Liver (tissue), 9 donors: ENCODE data around the gene MYL6. TPM values are rescaled to one million over a fixed set of nuclear protein-coding genes. Genes with fewer than 3 reads are reported as not detected.

Experiments
- DNase-seq: peaks from one replicate; pipeline ENCODE4 v3.0.0-alpha.2; 2017; ENCODE audit warnings: low spot score
- H3K27ac ChIP-seq, 2 donors: one replicate each; pipeline ENCODE4 v1.7.0; 2013; ENCODE audit warnings: inconsistent platforms in 2 of 2, low read length in 2 of 2, control low read depth in 1 of 2, low read depth in 1 of 2, mild to moderate bottlenecking in 1 of 2
- H3K27me3 ChIP-seq, 4 donors: one replicate each; pipeline versions ENCODE4 v1.6.1 to v1.7.0; 2013; ENCODE audit warnings: low read length in 3 of 4, inconsistent platforms in 1 of 4, mild to moderate bottlenecking in 1 of 4, moderate library complexity in 1 of 4; ENCODE audit not compliant: control insufficient read depth in 4 of 4, insufficient read depth in 4 of 4
- H3K36me3 ChIP-seq, 4 donors: one replicate each; pipeline versions ENCODE4 v1.6.1 to v1.7.0; 2013; ENCODE audit warnings: low read length in 3 of 4, mild to moderate bottlenecking in 3 of 4, low read depth in 1 of 4, moderate library complexity in 1 of 4; ENCODE audit not compliant: control insufficient read depth in 4 of 4, insufficient read depth in 3 of 4
- H3K4me1 ChIP-seq, 4 donors: one replicate each; pipeline versions ENCODE4 v1.6.1 to v1.7.0; 2013; ENCODE audit warnings: low read length in 3 of 4, mild to moderate bottlenecking in 3 of 4, moderate library complexity in 1 of 4; ENCODE audit not compliant: control insufficient read depth in 4 of 4, insufficient read depth in 4 of 4
- H3K4me3 ChIP-seq, 3 donors: one replicate each; pipeline versions ENCODE4 v1.6.1 to v1.7.0; 2013; ENCODE audit warnings: low read length in 3 of 3, control low read depth in 1 of 3, low read depth in 1 of 3, mild to moderate bottlenecking in 1 of 3
- H3K9ac ChIP-seq, 2 donors: one replicate each; pipeline ENCODE4 v1.7.0; 2013; ENCODE audit warnings: low read length in 2 of 2, mild to moderate bottlenecking in 2 of 2, moderate library complexity in 2 of 2, control low read depth in 1 of 2, low read depth in 1 of 2
- H3K9me3 ChIP-seq, 4 donors: one replicate each; pipeline versions ENCODE4 v1.6.1 to v1.7.0; 2013; ENCODE audit warnings: low read length in 3 of 4; ENCODE audit not compliant: control insufficient read depth in 4 of 4
- EGR1 ChIP-seq, 2 donors: IDR thresholded peaks; 2 replicates each; pipeline ENCODE4 v1.6.1; 2016 to 2018; ENCODE audit warnings: antibody characterized with exemption in 2 of 2, low read depth in 2 of 2
- FOXA1 ChIP-seq: IDR thresholded peaks from 2 replicates; pipeline ENCODE4 v1.6.1; 2016; ENCODE audit warnings: antibody characterized with exemption
- FOXA2 ChIP-seq: IDR thresholded peaks from 2 replicates; pipeline ENCODE4 v1.6.1; 2016; ENCODE audit warnings: antibody characterized with exemption
- HNF4A ChIP-seq, 2 donors: conservative IDR thresholded peaks; 2 replicates each; pipeline ENCODE4 v1.6.1; 2016; ENCODE audit warnings: antibody characterized with exemption in 2 of 2, mild to moderate bottlenecking in 2 of 2
- JUND ChIP-seq, 2 donors: IDR thresholded peaks; 2 replicates each; pipeline ENCODE4 v1.6.1; 2016; ENCODE audit warnings: antibody characterized with exemption in 2 of 2
- RAD21 ChIP-seq, 2 donors: IDR thresholded peaks; 2 replicates each; pipeline ENCODE4 v1.6.1; 2016; ENCODE audit warnings: antibody characterized with exemption in 2 of 2, mild to moderate bottlenecking in 2 of 2
- REST ChIP-seq: IDR thresholded peaks from 2 replicates; pipeline ENCODE4 v1.6.1; 2016; ENCODE audit warnings: antibody characterized with exemption, mild to moderate bottlenecking
- RXRA ChIP-seq, 2 donors: IDR thresholded peaks; 2 replicates each; pipeline ENCODE4 v1.6.1; 2017 to 2018; ENCODE audit warnings: antibody characterized with exemption in 2 of 2, mild to moderate bottlenecking in 1 of 2
- TAF1 ChIP-seq: conservative IDR thresholded peaks from 2 replicates; pipeline ENCODE4 v1.6.1; 2016; ENCODE audit warnings: antibody characterized with exemption, mild to moderate bottlenecking
- YY1 ChIP-seq: IDR thresholded peaks from 2 replicates; pipeline ENCODE4 v1.6.1; 2016; ENCODE audit warnings: antibody characterized with exemption, mild to moderate bottlenecking
- WGBS: extraction: QIAGEN DNeasy Blood & Tissue Kit; methylation state at CpG from one replicate; pipeline ENCODE4 v1.1.7; 2013; 5-methylcytosine and 5-hydroxymethylcytosine counted together
- polyA plus RNA-seq, 2 donors: library from polyadenylated mRNA; stranded (reverse) in 1 of 2; unstranded in 1 of 2; fragments of 200-250 nt in 1 of 2; fragments of >200 nt in 1 of 2; fragmentation: Nextera tagmentation in 1 of 2; extraction: Ambion mirVana in 1 of 2; gene quantifications; one replicate each; pipeline versions ENCODE4 v1.2.1 to v1.2.3, GENCODE V29; 2013 to 2015
- total RNA-seq, 2 donors: library from RNA; depleted of rRNA; stranded (reverse); fragments of >200 nt; gene quantifications; one replicate each; pipeline ENCODE4 v1.2.3, GENCODE V29; 2014
- TF ChIP-seq, protein P1 (sequence below): IDR thresholded peaks from 2 replicates; pipeline ENCODE4 v1.6.1; 2016; ENCODE audit warnings: antibody characterized with exemption
- TF ChIP-seq, protein P2 (sequence below): fragments of 150-350 bp; IDR thresholded peaks from 2 replicates; pipeline ENCODE4 v1.5.1; 2017; ENCODE audit warnings: improper control_type of control experiment, low read depth, low read length; ENCODE audit not compliant: missing input control
- donor health status: healthy.
- donor health status: healthy.
- donor health status: healthy.
- donor health status: healthy.
- donor health status: healthy.

The MYL6 gene
- total and polyA plus RNA-seq, 4 donors = 298 to 975 (median 624) TPM

GRCh38 chr12:56128670-56129205 is 29.4 kb upstream of the MYL6 start:
- Histone ChIP-seq H3K27ac (peak overlapping the region; percentile 82 to 91), H3K9me3 (no peaks in the 10 kb centered on the region), H3K4me1 (peaks cover 0 to 38% (median 26%) of the 10 kb centered on the region in 4 donors), H3K36me3 (peaks cover 6 to 27% (median 21%) of the 10 kb centered on the region in 4 donors), H3K4me3 (peak overlapping the region; percentile 76 to 86 (median 78)), H3K27me3 (no peaks in the 10 kb centered on the region), H3K9ac (peak overlapping the region; percentile 69 to 88)
- TF ChIP-seq FOXA1 (no peak), JUND (IDR thresholded peaks at IDR 0.05) (no peak), YY1 (no peak), REST (no peak), RAD21 (IDR thresholded peaks at IDR 0.05) (no peak), HNF4A (conservative IDR thresholded peaks at IDR 0.05) (no peak), TAF1 (no peak), FOXA2 (no peak), RXRA (IDR thresholded peaks at IDR 0.05) (no peak)
- TF ChIP-seq, protein P1, sequence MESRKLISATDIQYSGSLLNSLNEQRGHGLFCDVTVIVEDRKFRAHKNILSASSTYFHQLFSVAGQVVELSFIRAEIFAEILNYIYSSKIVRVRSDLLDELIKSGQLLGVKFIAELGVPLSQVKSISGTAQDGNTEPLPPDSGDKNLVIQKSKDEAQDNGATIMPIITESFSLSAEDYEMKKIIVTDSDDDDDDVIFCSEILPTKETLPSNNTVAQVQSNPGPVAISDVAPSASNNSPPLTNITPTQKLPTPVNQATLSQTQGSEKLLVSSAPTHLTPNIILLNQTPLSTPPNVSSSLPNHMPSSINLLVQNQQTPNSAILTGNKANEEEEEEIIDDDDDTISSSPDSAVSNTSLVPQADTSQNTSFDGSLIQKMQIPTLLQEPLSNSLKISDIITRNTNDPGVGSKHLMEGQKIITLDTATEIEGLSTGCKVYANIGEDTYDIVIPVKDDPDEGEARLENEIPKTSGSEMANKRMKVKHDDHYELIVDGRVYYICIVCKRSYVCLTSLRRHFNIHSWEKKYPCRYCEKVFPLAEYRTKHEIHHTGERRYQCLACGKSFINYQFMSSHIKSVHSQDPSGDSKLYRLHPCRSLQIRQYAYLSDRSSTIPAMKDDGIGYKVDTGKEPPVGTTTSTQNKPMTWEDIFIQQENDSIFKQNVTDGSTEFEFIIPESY = no peak
- TF ChIP-seq, protein P2, sequence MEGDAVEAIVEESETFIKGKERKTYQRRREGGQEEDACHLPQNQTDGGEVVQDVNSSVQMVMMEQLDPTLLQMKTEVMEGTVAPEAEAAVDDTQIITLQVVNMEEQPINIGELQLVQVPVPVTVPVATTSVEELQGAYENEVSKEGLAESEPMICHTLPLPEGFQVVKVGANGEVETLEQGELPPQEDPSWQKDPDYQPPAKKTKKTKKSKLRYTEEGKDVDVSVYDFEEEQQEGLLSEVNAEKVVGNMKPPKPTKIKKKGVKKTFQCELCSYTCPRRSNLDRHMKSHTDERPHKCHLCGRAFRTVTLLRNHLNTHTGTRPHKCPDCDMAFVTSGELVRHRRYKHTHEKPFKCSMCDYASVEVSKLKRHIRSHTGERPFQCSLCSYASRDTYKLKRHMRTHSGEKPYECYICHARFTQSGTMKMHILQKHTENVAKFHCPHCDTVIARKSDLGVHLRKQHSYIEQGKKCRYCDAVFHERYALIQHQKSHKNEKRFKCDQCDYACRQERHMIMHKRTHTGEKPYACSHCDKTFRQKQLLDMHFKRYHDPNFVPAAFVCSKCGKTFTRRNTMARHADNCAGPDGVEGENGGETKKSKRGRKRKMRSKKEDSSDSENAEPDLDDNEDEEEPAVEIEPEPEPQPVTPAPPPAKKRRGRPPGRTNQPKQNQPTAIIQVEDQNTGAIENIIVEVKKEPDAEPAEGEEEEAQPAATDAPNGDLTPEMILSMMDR = no peak
- DNase-seq = no peak
- WGBS = under 1% methylated on average over 20 of the region's 20 CpGs

DNA sequence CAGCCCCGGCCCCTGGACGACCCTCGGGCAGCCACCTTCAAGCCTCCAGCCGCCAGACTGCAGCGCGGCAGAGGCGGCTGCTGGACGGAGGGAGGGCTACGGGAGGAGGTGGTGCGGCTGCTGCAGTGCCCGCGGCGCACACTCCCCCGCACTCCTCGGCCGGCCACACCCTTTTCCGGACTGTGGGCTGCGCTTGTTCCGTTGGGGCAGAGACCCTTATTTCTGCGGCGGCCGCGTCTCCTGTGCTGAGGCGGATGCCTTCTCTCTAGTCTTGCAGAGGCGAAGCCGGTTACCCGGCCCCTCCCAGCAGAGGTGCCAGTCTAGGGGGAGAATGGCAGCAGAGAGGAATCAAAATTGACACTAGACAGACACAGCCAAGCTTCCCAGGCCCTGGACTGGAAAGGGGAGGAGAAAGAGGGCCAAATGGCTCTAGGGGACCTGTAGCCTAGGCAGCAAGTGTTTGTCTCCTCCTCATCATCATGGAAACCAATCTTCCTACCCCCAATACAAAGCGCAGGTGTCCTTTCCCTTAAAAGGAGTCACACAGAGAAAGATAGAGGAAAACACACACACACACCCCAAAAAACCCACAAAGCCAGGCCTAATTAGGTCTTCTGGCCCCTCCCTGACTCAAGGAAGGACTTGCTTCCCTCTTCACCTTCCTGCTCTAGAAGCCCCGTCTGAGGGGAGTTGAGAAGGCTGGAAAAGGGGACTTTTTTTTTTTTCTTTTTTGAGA is 28.8 kb upstream of the MYL6 start:
- TF ChIP-seq, protein P1 = no peak
- TF ChIP-seq RAD21 (IDR thresholded peaks at IDR 0.05) = peak in 1 of 2 donors; percentile 2
- TF ChIP-seq FOXA2 = no peak
- peak; percentile 70 to 83 for TF ChIP-seq EGR1 (IDR thresholded peaks at IDR 0.05; ENCODE audit: low read depth in 2 of 2)
- Histone ChIP-seq H3K4me1 (peaks cover 0 to 35% (median 25%) of the 10 kb centered on the region in 4 donors), H3K9me3 (no peaks in the 10 kb centered on the region), H3K27me3 (no peaks in the 10 kb centered on the region), H3K36me3 (peaks cover 9 to 33% (median 26%) of the 10 kb centered on the region in 4 donors), H3K4me3 (peak overlapping the region; percentile 76 to 86 (median 78)), H3K27ac (peak overlapping the region; percentile 82 to 91), H3K9ac (peak overlapping the region; percentile 69 to 88)
- peak; percentile 65 for DNase-seq
- WGBS = 6% methylated on average over 29 of the region's 29 CpGs
